Thyroid gland (tissue), 4 donors: ENCODE measurements around the gene CD99L2.

Experiments used
- POLR2A ChIP-seq, 2 donors: fragments of 450-650 bp; IDR thresholded peaks; one replicate each; pipeline ENCODE4 v1.6.1; 2017; ENCODE audit warnings: antibody characterized with exemption in 2 of 2, mild to moderate bottlenecking in 2 of 2, moderate library complexity in 1 of 2
- TF ChIP-seq, protein P1 (sequence below), 6 experiments: fragments of 200-600 bp in 3 of 6; fragments of 450-650 bp in 3 of 6; sonication (generic) in 3 of 6; IDR thresholded peaks; one replicate each; pipeline ENCODE4 v1.5.1; 2016 to 2019; ENCODE audit warnings: antibody characterized with exemption in 6 of 6, mild to moderate bottlenecking in 2 of 6, inconsistent platforms in 1 of 6, moderate library complexity in 1 of 6

- TF ChIP-seq, protein P1, sequence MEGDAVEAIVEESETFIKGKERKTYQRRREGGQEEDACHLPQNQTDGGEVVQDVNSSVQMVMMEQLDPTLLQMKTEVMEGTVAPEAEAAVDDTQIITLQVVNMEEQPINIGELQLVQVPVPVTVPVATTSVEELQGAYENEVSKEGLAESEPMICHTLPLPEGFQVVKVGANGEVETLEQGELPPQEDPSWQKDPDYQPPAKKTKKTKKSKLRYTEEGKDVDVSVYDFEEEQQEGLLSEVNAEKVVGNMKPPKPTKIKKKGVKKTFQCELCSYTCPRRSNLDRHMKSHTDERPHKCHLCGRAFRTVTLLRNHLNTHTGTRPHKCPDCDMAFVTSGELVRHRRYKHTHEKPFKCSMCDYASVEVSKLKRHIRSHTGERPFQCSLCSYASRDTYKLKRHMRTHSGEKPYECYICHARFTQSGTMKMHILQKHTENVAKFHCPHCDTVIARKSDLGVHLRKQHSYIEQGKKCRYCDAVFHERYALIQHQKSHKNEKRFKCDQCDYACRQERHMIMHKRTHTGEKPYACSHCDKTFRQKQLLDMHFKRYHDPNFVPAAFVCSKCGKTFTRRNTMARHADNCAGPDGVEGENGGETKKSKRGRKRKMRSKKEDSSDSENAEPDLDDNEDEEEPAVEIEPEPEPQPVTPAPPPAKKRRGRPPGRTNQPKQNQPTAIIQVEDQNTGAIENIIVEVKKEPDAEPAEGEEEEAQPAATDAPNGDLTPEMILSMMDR (IDR thresholded peaks at IDR 0.05) = no peak
- TF ChIP-seq POLR2A (IDR thresholded peaks at IDR 0.05) = no peak
These were observed 806 bp upstream of the CD99L2 start for GRCh38 chrX:150899191-150899757.
